ENCODE data around the gene SRGAP2C.
"Not testable (repeated sequence)": the region's sequence is repeated elsewhere in the genome, so short reads cannot be mapped to it uniquely, and the experiment has no call there.

Gene SRGAP2C

GRCh38 chr1:121279548-121279898, 94.7 kb downstream of the SRGAP2C start:
- DNase-seq (ENCODE audit: low read depth), result not testable (repeated sequence)

- DNase-seq (ENCODE audit: low read depth), result not testable (repeated sequence)
Observed at GRCh38 chr1:121280699-121281317, 96.0 kb downstream of the SRGAP2C start.

GRCh38 chr1:121281480-121281879, 96.7 kb downstream of the SRGAP2C start:
- DNase-seq (ENCODE audit: low read depth), result not testable (repeated sequence)

DNA sequence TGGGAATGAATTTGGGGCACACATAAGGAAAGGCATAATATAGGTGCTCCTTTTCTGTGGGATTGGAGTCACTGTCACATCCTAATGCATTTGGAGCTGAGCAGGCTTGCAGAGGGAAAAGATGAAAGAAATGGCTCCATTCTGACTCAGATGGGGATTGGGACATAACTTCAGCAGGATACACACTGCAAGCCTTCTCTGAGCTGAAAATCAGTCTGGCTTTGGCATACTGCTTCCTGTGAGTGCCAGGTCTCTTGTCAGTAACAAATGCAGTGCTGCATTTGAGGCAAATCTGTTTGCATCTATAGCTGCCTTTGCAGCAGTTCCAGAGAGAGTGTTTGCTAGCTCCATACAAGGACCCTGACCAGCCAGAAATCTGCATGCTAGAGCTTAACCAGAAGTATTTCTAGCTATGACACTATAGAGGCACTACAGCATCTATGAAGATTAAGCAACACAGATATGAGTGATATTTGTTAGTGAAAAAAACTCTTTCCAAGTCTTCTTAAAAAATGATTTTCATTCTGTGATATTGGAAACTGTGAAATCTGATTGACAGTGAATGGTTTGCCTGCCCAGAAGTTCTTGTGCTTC, 98.9 kb downstream of the SRGAP2C start:
- DNase-seq (ENCODE audit: low read depth), result not testable (repeated sequence)

DNA sequence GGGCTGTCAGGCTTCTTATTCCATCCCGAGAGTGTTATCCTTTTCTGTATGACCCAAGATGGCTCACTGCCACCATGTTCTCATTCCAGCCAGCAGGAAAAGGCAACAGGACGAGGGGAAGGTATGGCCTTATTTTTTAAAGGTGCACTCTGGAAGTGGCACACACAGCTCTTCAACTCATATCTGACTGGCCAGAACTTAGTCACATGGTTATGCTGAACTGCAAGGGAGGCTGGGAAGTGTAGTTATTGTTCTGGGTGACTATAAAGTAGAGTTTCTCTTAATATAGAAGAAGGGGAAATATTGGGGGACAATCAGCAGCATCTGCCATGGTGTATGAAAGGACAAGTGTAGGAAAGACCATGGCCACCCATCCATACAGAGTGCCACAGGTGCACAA, 107.8 kb downstream of the SRGAP2C start:
- DNase-seq (ENCODE audit: low read depth), result not testable (repeated sequence)

GRCh38 chr1:121293263-121294204, 108.8 kb downstream of the SRGAP2C start:
- DNase-seq (ENCODE audit: low read depth), result not testable (repeated sequence)

DNA sequence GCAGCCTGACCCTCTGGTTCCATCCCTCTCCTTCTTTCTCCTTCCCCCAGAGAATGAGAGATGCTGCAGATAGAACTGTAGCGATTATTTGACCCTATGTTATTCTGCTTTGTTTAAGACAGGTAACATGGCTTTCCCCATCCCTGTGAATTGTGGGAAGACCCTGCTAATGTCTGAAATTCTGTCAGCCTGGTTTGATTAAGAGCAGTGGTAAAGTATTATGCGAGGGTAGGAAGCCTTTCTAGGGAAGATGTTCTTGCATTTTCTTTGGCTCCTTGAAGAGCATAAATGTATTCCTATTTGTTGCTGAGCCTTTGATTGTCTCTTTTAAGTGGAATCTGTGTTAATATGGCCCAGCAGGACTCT, 109.4 kb downstream of the SRGAP2C start:
- not testable (repeated sequence) for DNase-seq (ENCODE audit: low read depth)

DNA sequence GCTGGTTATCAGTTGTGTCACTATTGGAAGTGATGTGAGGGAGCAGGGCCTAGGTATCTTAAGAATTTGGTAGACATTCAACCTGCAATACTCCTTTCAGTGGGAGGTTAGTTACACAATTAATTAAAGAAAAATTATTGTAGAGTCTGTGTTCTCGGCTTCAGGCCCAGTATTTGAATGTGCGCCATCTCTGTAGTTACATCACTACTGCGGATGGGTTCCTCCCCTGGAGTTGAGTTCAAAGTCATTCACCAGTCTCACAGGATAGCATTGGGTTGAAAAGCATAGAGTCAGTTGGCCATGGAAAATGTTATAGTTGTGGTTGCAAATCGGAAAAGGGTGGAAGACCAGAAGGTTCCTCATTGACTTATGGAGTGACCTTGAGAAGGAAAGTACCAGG, 111.8 kb downstream of the SRGAP2C start:
- not testable (repeated sequence) for DNase-seq (ENCODE audit: low read depth)

GRCh38 chr1:121298529-121298928, 113.8 kb downstream of the SRGAP2C start:
- not testable (repeated sequence) for DNase-seq (ENCODE audit: low read depth)

GRCh38 chr1:121299514-121300149, 114.9 kb downstream of the SRGAP2C start:
- not testable (repeated sequence) for DNase-seq (ENCODE audit: low read depth)

DNA sequence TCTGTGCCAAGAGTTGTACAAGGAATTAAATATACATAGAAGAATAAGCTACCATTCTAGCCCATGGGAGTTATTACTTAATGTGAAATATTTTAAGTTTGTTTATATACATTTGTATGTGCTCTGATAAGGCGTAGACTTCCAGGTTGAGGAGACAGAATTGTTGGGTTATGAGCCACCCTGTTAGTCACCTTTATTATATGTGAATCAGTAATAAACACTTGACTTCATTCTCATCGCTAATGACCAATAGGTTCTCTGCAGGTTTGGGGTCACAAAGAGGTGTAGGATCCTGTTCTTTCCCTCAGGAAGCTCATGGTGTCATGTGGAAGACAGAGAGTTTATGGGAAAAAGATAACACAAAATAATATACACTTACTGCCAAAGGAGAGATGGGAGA, 117.1 kb downstream of the SRGAP2C start:
- DNase-seq (ENCODE audit: low read depth), result not testable (repeated sequence)

- DNase-seq (ENCODE audit: low read depth), result not testable (repeated sequence)
Observed at GRCh38 chr1:121307759-121308158, 123.0 kb downstream of the SRGAP2C start.

DNA sequence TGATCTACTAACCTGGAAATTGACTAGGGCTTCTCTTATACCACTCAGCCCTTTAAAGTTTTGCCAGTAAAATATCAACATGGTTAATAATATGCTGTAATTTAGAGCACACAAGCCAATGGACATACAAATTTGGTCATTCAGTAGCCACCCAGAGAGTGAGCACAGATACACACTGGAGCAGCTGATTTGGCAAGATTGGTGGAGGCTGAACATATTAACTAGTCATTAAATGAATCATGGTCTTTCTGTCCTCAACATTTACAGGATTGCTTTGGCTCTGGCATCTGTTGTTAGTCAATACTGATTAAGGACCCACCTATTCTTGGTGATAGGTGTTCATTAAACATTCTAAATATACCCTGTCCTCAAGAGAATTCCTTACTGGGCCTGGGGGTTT, 130.7 kb downstream of the SRGAP2C start:
- not testable (repeated sequence) for DNase-seq (ENCODE audit: low read depth)

- DNase-seq (ENCODE audit: low read depth), result not testable (repeated sequence)
Observed at GRCh38 chr1:121316081-121316480, 131.3 kb downstream of the SRGAP2C start.

DNA sequence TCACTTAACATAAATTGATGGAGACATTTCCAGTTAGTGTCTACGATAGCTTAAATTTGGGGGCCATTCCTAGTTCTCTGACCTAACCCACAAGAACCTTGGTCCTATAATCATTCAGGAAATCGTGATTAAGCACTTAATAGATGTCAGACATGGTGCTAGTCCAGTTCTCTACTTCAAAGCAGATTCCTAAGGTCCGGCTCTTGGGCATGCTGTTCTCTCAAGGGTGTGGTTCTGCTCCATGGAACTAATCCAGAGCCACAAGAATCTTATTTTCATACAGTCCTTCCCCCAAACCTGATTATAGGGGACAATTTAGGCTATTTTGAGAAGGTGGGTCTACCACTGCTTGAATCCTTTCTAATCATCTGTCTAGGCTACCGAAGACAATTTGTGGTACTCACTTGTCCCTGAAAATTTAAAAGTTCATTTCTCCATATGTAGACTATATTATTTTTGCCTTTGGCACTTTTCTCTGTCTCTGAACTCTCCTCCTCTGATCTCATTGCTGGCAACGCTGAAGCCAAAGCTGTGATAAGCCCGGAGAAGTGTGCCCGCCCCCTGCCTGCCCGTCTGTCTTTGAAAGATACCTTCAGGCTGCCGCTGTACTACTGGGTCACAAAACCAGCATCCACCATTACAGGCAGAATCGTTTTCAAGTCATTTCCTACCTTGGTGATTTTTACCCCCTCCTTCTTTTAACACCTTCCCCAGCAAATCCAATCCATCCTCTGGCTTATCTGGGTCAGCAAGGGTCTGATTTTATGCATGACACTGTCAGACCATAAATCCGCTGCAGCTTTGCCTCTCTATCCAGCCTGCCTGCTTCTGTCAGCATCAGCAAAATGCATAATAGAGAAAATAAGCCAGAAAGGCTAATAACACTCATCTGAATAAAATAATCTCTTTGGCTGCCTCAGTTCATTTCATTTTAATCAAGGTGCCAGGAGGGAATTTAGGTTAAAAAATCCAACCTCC, 133.0 kb downstream of the SRGAP2C start:
- DNase-seq (ENCODE audit: low read depth), result not testable (repeated sequence)

- DNase-seq (ENCODE audit: low read depth), result not testable (repeated sequence)
Observed at GRCh38 chr1:121318687-121319086, 133.9 kb downstream of the SRGAP2C start.

GRCh38 chr1:121321660-121322059, 136.9 kb downstream of the SRGAP2C start:
- not testable (repeated sequence) for DNase-seq (ENCODE audit: low read depth)

DNA sequence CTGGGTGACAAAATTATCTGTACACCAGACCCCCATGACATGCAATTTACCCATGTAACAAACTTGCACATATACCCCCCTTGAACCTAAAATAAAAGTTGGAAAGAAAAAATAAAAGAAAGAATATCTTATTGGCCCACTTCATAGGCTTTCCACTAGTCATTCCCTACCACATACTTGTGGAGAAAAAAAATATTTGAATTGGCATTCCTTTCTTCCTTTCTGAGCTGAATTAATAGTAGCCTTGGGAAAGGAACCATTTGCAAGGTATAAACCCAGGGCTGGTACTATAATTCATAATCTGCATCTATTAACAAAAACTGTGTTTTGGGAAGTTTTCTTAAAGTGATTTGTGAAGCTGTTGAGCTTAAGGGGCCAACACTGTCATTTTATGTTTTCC, 140.0 kb downstream of the SRGAP2C start:
- DNase-seq (ENCODE audit: low read depth), result not testable (repeated sequence)

- not testable (repeated sequence) for DNase-seq (ENCODE audit: low read depth)
Observed at GRCh38 chr1:121332141-121332540, 147.4 kb downstream of the SRGAP2C start.

GRCh38 chr1:121332599-121333562, 148.1 kb downstream of the SRGAP2C start:
- not testable (repeated sequence) for DNase-seq (ENCODE audit: low read depth)
